HG02973 (cell line): Measurements from ENCODE around the gene SIDT2.
"Not testable (repeated sequence)": the region's sequence is repeated elsewhere in the genome, so short reads cannot be mapped to it uniquely, and the experiment has no call there.

Experiments used
- ATAC-seq: cut with Tn5 transposase; IDR thresholded peaks from one replicate; pipeline ENCODE4 v1.9.1; 2021; ENCODE audit warnings: moderate library complexity; ENCODE audit not compliant: unreplicated experiment

SIDT2 gene

GRCh38 chr11:117202386-117203068, 24.0 kb downstream of the SIDT2 start:
- no peak for ATAC-seq

DNA sequence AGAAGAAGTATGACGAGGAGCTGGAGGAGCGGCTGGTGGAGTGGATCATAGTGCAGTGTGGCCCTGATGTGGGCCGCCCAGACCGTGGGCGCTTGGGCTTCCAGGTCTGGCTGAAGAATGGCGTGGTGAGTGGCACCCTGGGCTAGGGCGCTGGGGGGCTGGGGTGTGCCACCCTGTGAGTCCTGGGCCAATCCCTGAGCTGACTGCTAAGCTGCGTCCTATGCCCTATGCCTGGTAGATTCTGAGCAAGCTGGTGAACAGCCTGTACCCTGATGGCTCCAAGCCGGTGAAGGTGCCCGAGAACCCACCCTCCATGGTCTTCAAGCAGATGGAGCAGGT, 24.5 kb downstream of the SIDT2 start:
- ATAC-seq, result no peak

DNA sequence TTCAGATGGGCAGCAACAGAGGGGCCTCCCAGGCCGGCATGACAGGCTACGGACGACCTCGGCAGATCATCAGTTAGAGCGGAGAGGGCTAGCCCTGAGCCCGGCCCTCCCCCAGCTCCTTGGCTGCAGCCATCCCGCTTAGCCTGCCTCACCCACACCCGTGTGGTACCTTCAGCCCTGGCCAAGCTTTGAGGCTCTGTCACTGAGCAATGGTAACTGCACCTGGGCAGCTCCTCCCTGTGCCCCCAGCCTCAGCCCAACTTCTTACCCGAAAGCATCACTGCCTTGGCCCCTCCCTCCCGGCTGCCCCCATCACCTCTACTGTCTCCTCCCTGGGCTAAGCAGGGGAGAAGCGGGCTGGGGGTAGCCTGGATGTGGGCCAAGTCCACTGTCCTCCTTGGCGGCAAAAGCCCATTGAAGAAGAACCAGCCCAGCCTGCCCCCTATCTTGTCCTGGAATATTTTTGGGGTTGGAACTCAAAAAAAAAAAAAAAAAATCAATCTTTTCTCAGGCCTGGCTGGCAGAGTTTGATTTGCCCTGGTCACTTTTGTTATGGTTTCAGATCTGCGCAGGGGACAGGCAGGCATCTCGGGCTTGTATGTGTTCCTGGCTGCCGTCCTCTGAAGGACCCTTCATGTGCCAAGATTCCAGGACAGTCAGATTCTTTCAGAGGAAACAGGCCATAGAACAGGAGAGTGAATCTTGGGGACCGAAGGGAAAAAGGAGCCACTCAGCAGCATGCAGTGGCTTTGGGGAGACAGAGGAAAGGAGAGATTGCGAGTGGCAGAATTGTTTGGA, 25.9 kb downstream of the SIDT2 start:
- no peak for ATAC-seq

DNA sequence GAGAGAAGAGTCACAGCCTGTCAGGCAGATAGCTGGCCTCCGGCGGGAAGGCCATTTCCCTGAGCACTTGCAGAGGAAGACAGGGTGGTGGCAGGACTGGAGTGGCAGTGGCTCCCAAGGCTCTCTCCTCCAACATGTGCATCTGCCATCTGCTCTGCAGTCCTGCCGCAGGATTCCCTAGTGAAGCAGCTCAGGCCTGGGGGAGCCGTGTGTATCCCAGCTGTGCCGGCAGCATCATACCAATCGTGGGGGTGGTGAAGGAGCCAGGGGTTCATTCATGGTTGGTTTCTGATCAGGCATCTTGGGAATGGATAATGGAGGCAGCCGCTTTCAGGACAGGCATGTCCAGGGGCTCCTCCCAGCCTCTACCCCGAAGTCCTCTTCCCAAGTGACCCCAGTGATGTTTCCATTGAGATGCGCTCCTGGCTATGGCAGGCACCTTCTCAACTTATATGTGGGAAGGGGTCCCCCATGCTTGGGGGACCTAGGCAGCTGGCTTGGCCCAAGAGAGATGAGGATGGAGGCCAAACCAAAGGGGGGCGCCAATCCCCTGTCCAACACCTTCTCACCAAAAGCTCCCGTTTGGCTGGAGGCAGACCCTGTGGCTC, 26.8 kb downstream of the SIDT2 start:
- no peak for ATAC-seq

GRCh38 chr11:117206111-117206510, 27.6 kb downstream of the SIDT2 start:
- ATAC-seq, result not testable (repeated sequence)

GRCh38 chr11:117206859-117207258, 28.3 kb downstream of the SIDT2 start:
- not testable (repeated sequence) for ATAC-seq

DNA sequence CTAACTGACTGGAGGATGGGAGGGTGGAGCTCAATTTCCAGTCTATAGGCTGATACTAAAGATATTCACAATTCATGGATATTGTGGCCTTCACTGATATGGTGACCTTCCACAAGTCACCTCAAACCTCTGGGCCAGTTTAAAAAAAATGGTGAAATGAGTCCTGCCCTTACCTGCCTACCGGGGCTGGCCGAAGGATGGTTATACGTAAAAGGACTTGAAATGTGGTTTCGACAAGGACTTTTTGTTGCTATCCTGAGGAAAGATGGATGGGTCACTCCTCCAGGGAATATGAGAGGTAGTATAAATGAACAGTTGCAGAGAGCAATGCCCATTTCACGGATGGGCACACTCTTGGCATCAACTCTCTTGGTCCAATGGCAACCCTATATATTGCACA, 28.9 kb downstream of the SIDT2 start:
- ATAC-seq, result not testable (repeated sequence)

- ATAC-seq, result not testable (repeated sequence)
Observed at GRCh38 chr11:117208710-117209109, 30.2 kb downstream of the SIDT2 start.

DNA sequence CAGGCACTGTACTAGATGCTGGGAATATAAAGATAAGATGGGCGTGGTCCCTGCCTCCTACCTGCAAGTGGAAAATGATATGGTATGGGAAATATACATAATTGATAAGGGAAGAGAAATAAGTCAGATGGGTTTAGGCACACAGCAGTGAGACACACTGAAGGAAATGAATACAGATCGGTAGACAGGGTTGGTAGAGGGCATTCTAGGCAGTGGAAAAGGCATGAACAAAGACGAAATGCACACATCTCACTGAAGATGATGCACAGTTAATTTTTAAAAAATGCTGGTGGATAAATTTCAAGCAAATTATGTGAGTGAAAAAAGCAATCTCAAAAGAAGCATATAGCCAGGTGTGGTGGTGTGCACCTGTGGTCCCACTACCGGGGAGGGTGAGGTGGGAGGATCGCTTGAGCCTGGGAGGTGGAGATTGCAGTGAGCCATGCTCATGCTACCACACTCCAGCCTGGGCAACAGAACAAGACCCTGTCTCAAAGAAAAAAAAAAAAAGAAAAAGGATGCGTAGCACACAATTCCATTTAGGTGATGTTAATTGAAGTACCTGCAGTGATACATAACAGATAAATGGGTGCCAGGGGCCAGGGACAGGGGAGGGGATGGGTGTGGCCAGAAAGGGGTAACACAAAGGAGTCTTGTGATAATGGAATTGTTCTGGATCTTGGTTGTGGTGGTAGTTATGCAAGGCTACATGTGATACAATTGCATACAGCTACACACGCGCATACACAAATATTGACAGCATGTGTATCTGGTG, 31.0 kb downstream of the SIDT2 start:
- ATAC-seq, result not testable (repeated sequence)

- no peak for ATAC-seq
Observed at GRCh38 chr11:117210620-117211019, 32.1 kb downstream of the SIDT2 start.

- no peak for ATAC-seq
Observed at GRCh38 chr11:117212697-117213355, 34.3 kb downstream of the SIDT2 start.

DNA sequence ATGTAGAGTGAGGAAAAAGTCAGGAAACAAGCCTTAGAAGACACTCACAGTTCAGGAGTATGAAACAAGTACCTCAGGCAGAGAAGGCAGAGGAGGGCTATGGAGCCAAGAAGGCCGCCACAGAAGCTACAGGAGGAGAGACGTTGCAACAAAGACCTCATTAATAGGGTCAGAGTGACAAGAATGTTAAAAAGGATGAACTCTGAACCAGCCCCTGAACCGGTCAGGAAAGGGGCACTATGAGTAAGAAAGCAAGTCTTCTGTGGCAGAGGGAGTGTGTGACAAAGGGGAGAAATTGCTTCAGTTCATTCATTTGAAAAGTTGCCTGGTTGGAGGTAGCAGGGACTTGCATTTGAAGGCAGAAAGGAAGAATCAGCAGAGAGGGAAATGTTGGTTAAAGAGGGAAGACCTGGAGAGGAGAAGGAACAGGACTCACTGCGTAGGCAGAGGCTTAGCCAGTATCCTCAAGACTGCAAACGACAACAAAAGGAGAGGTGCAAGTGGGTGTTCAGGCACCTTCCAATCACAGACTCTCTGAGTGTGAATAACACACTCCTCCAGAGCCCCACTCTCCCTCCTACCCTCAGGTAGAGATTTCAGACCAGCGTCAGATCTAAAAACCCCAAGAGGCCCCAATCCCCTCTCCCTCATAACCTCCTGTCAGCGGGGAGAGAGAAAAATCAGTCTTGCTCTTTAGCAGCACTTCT, 36.0 kb downstream of the SIDT2 start:
- ATAC-seq, result no peak

DNA sequence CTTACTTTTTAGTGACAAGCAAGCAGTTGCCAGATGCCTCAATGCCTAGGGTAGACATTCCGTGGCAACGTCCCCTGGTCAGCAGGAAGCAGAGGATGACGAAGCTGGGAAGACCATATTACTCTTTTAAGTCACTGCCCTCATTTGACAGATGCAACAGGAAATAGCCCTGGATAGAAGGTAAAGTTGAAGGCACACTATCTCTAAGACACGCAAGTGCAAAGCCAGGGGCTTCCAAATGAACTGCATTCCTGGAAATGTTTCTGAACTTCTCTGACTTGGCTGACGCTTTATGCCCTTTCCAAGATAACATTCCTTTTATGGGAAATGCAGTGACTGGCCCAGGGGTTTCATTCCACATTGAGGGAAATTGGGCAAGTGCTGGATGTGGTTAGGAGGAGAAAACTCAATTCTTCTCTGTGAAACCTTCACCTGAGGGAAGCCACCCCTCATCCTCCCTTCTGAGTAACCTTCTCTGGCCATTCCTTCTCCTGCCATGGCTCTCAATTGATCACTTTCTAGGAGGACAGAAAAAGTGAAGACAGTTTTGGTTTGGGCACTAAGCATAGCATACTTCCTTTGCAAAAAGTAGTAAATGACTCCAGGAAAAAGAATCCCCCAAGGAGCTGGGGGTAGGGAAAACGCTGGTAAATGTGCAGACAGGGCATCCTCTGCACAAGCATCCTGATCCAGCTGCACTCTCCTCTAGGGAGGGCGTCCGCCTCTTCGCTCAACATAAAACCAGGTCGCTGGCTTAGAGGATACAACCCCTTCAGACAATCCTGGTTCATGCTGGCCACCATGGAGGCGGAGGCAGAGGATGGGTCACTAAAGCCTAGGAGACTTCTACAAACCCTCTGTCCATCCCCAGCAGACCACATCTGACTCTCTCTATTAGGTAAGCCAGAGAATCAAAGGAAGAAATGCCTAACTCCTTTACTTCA, 38.9 kb downstream of the SIDT2 start:
- ATAC-seq, result no peak

- ATAC-seq, result no peak
Observed at GRCh38 chr11:117218133-117218915, 39.8 kb downstream of the SIDT2 start.

DNA sequence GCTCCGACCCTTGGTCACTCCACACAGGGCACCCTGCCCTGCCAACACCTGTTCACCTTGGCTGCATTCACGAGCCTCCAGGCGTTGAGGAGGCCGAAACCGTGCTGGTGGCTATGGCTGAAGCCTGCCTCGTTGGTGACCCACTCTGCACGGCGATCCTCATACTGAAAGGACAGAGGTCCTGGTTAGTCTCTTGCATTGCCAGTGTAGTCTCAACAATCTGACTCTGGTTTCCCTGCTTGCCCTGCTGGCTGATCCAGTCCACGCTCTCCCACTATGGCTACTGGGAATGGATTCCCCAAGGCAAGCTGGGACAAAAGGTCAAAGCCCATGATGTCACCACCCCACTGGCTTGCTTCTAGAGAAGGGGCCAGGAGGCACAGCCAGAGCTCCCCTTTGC, 40.5 kb downstream of the SIDT2 start:
- no peak for ATAC-seq

- ATAC-seq, result no peak
Observed at GRCh38 chr11:117219455-117219854, 40.9 kb downstream of the SIDT2 start.

- ATAC-seq, result no peak
Observed at GRCh38 chr11:117219995-117220394, 41.5 kb downstream of the SIDT2 start.

- no peak for ATAC-seq
Observed at GRCh38 chr11:117220568-117220967, 42.0 kb downstream of the SIDT2 start.
